Central memory CD4-positive, alpha-beta T cell (primary cell): ENCODE measurements around the gene EMP2.
"Not testable (repeated sequence)": the region's sequence is repeated elsewhere in the genome, so short reads cannot be mapped to it uniquely, and the experiment has no call there.

Source experiments
- DNase-seq: peaks from one replicate; pipeline ENCODE4 v3.0.0; 2022
- total RNA-seq, 3 experiments: gene quantifications; one replicate each; lab custom pipeline; 2026; lab: John Stamatoyannopoulos, UW

Gene EMP2
- total RNA-seq: 0 to 0.39 (median 0.04) reads per million in 3 experiments

- no peak for DNase-seq
Observed at GRCh38 chr16:10579965-10580882, at the start of gene EMP2. Gene EMP2 (minus strand): TSS chr16:10580598. CDS start chr16:10547617, 32,981 bp downstream.

DNA sequence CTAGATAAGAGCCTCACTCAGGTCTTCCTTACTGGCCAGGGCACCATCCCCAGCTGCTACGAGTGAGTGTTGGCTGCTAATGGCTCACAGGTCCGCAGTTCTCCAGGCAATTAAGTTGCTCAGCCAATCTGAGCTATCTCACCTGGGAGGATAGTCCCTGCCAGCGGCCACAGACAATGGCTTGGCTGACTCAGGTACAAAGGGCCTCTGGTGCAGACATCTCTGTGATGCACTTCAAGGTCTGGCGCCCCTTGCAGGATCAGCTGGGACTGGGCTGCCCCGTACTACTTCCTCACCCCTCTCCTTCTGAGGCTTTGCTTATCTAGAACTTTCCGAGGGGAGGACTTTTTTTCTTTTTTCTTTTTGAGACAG, 49.2 kb upstream of the EMP2 start:
- no peak for DNase-seq

GRCh38 chr16:10625595-10626357, 45.4 kb upstream of the EMP2 start:
- DNase-seq: no peak

GRCh38 chr16:10624527-10624926, 44.1 kb upstream of the EMP2 start:
- DNase-seq: no peak

DNA sequence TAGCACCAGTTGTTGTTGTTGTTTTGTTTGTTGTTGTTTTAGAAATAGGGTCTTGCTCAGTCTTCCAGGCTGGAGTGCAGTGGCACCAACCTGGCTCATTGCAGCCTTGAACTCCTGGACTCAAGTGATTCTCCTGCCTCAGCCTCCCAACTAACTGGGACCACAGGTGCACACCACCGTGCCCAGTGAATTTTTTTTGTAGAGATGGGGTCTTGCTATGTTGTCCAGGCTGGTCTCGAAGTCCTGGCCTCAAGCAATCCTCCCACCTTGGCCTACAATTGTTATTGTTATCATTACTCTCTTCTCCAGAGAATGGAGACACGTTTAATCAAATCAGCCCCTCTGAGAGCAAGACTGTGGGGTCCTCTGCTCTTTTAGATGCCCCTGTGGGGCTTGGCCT, 42.7 kb upstream of the EMP2 start:
- no peak for DNase-seq

- DNase-seq: no peak
Observed at GRCh38 chr16:10622036-10622921, 41.9 kb upstream of the EMP2 start.

DNA sequence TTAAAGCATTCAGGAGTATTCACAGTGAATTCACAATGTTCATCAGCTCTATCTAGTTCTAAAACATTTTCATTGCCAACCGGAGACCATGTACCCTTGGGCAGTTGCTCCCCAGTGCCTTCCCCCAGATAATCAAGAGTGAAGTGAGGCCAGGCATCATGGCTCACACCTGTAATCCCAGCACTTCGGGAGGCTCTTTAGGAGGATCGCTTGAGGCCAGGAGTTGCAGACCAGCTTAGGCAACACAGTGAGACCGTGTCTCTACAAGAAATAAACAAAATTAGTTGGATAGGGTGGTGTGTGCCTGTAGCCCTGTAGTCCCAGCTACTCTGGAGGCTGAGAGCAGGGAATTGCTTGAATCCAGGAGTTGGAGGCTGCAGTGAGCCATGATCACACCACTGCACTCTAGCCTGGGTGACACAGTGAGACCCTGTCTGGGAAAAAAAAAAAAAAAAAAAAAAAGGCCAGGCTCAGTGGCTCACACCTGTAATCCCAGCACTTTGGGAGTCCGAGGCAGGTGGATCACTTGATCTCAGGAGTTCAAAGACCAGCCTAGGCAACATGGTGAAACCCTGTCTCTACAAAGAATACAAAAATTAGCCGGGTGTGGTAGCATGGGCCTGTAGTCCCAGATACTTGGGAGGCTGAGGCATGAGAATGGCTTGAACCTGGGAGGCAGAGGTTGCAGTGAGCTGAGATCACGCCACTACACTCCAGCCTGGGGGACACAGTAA, 41.0 kb upstream of the EMP2 start:
- not testable (repeated sequence) for DNase-seq

DNA sequence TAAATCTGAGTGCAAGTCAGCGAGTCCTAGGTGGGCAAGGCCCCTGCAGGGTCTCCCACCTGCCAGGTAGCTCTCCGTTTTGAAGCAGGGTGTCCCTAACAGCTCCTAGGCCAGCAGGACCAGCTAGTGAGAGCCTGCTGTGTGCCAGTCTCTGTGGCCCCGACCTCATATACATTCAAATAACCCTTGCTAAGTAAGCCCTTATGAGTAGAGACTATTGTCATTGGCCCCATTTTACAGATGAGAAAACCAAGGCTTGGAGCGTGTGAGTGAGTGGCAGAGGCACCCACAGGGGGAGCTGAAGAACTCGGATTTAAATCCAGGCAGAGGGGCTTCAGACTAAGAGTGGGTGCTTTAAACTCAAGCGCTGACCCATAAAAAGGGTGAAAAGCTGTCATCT, 39.7 kb upstream of the EMP2 start:
- no peak for DNase-seq

GRCh38 chr16:10619271-10619849, 39.0 kb upstream of the EMP2 start:
- DNase-seq: no peak

- DNase-seq: no peak
Observed at GRCh38 chr16:10618710-10619209, 38.4 kb upstream of the EMP2 start.

DNA sequence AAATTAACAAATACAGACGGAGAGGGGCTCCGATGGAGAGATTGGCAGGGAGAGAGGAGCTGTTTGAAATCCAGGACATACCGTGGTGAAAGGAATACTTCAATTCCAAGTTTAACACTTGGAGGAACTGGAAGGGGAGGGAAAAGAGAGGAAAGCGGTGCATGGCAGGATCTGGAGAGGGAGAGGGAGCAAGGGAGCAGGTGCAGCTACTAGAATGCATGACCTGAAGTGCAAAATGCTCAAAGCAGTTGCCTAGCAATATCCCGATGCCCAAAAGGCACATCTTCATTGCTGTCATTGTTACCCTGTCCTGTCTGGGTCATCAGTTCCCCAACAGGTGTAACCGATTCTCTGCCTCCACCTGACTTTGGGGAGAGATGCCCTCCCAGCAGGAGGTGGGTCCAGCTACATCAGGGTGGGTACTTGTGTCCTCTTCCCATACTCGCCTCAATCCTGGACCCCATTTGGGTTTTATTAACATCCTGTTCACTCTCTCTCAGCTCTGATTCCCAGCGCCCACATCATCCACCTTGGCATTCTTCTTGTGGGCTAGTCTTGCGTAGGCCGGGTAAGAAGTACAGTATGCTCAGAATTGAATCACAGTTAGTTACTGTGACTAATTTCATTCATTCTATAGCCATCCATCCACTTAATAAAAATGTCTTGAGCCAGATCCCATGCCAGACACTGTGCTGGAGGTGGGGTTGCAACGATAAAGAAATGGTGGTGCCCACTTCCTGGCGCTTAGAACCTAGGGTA, 37.4 kb upstream of the EMP2 start:
- DNase-seq: no peak

DNA sequence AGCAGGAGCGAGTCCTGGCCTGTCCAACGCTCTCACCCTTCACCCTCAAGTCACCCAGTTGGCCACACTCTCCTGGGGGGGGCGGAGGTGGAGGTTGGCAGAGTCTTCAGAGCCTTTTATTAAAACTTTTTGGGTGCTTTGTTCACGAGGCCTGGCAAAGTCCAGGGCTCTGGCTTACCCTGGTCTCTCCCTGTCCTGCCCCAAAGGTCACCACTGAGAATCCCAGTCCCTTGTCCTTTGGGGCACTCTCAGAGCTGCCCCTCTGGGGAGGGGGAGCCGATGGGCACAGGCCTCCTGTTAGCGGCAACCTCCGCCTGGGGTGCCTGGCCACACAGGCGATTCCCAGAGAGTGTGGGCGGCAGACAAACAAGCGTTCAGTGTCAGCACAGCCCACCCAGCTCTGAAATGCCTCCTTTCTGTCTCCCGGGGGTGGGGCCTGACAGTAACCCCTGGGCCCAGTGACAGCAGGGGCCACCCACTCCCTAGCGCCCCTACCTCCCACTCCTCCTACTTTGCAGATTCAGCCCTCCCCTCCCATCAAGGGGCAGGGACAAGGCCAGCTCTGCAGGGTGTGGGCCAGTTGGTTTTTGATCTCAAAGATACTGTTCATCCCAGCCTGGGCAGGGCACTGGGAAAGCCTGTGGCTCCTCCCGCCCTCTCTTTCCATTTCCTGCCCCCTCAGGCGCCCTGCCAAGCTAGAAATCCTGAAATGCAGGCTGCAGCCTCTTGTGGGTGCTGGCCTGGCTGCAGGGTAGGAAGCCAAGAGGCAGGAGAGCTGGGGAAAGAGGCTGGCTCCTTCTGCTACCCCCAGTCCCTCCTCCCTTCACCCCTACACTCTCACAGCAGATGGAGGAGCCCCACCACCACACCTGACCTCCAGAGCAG, 36.6 kb upstream of the EMP2 start:
- DNase-seq: no peak

DNA sequence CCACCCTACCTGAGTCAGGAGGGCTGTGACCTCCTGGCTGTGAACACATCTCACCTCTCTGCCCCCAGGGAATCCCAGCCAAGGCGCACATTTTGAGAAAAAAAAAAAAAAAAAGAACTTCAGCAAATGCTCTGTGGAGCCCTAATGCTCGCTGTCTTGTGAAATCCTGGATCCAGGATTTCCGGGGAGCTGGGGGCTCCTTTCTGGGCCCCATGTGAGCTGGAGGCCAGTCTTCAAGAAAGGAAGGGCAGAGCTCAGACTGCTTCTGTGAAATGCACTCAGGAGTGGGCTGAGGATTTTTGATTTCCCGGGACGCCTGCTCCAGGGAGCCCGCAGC, 36.0 kb upstream of the EMP2 start:
- DNase-seq: no peak

DNA sequence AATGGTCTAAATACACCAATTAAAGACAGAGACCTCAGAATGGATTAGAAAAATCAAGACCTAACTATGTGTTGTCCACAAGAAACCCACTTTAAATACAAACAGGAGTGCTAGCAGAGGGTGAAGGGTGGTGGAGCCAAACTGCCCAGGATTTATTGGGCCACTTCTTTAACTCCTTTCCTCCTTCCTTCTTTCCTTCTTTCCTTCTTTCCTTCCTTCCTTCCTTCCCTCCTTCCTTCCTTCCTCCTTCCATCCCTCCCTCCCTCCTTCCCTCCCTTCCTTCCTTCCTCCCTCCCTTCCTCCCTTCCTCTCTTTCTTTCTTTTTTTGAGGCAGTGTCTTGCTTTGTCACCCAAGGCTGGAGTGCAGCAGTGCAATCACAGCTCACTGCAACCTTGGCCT, 34.3 kb upstream of the EMP2 start:
- DNase-seq: no peak

GRCh38 chr16:10613785-10614485, 33.5 kb upstream of the EMP2 start:
- no peak for DNase-seq

DNA sequence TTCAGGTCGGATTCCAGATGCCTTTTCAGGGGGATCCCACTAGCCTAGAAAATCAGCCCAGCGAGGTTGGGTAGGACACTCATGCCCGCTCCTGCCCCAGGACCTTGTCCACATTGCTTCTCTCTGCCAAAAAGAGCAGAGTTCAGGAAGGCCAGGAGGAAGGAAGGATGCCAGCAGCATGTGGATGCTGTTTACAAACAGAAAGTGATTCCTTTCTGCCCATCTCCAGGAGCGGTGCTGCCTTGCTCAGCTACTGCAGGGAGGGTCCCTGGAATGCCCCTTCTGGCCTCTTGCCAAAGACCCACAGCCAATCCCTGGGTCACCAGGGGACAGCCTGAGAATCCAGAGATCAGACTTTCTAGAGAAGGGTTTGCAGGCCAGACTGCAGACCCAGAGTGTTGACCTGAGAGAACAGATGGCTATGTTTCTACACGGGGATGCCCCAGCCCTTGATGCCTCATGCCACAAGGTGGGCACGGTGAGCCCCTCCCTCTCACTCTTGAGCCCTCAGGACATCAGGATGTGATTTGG, 32.3 kb upstream of the EMP2 start:
- DNase-seq: no peak

DNA sequence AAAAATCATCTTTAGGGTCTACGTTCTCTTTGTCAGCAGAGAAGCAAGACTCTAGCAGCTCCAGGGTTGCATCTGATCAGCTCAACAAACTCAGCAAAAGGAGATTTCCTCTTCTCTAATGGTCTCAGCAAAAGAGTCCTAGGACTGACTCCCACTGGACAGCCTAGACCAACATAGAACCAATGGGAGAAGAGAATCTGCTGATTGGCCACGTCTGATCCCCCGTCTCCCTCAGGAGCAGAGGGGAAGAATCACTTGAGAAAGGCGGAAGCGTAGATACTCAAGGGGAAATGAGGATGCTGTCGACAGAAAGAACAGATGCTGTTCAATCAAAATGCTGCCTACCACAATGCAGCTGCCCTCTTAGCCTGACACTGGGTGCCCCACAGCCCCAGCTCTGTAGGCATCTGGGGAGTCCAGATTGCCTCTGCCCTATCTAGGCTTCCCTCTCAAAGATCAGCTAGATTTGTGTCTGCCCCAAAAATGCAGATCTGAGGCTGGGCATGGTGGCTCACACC, 31.5 kb upstream of the EMP2 start:
- DNase-seq: no peak

- DNase-seq: no peak
Observed at GRCh38 chr16:10610499-10611184, 30.2 kb upstream of the EMP2 start.
